Adipocyte (in vitro differentiated cells): ENCODE results near the gene IL18R1.
"Not testable (repeated sequence)": the region's sequence is repeated elsewhere in the genome, so short reads cannot be mapped to it uniquely, and the experiment has no call there.

ENCODE experiments used
- DNase-seq: peaks from one replicate; pipeline ENCODE4 v3.0.0-alpha.2; 2015; ENCODE audit warnings: low read depth
- H3K27me3 ChIP-seq: replicated peaks from 2 replicates; pipeline ENCODE4 v1.7.0; 2013; ENCODE audit warnings: mild to moderate bottlenecking, low read length, moderate library complexity; ENCODE audit not compliant: control insufficient read depth, insufficient read depth
- H3K36me3 ChIP-seq: 2 replicates; pipeline ENCODE4 v1.7.0; 2013; ENCODE audit warnings: low read length, mild to moderate bottlenecking, moderate library complexity; ENCODE audit not compliant: control insufficient read depth, insufficient read depth, severe bottlenecking
- H3K4me1 ChIP-seq: 2 replicates; pipeline ENCODE4 v1.7.0; 2013; ENCODE audit warnings: mild to moderate bottlenecking, low read length, moderate library complexity; ENCODE audit not compliant: control insufficient read depth, insufficient read depth
- H3K4me3 ChIP-seq: 2 replicates; pipeline ENCODE4 v1.7.0; 2013; ENCODE audit warnings: mild to moderate bottlenecking, low read length, moderate library complexity
- H3K9ac ChIP-seq: 2 replicates; pipeline ENCODE4 v1.7.0; 2013; ENCODE audit warnings: mild to moderate bottlenecking, low read length, moderate library complexity
- H3K9me3 ChIP-seq: 2 replicates; pipeline ENCODE4 v1.7.0; 2013; ENCODE audit warnings: mild to moderate bottlenecking, low read length, moderate library complexity; ENCODE audit not compliant: control insufficient read depth

Gene IL18R1

GRCh38 chr2:102355526-102356380 lies at the start of gene IL18R1:
IL18R1 (plus strand) TSS chr2:102355796; CDS start chr2:102362661, 6,865 bp downstream.
- Histone ChIP-seq H3K4me1 (peaks cover 5% of the 10 kb centered on the region), H3K27me3 (peaks cover 9% of the 10 kb centered on the region), H3K36me3 (no peaks in the 10 kb centered on the region), H3K9ac (peak within 1 kb of the TSS; percentile 88), H3K9me3 (no peaks in the 10 kb centered on the region), H3K4me3 (peak within 1 kb of the TSS; percentile 88)
- peak; percentile 92 for DNase-seq

GRCh38 chr2:102306125-102306524 lies 49.5 kb upstream of the IL18R1 start:
- H3K4me3 ChIP-seq = no peak overlapping the region
- peaks cover 5% of the 10 kb centered on the region for H3K27me3 ChIP-seq
- no peak for DNase-seq
- H3K9ac ChIP-seq = no peak overlapping the region
- no peaks in the 10 kb centered on the region for H3K9me3 ChIP-seq
- H3K4me1 ChIP-seq = peaks cover 14% of the 10 kb centered on the region
- H3K36me3 ChIP-seq = no peaks in the 10 kb centered on the region

- no peak within 1 kb of the TSS for H3K4me3 ChIP-seq
- peaks cover 5% of the 10 kb centered on the region for H3K27me3 ChIP-seq
- DNase-seq = no peak
- no peaks in the 10 kb centered on the region for H3K36me3 ChIP-seq
- H3K9me3 ChIP-seq = no peaks in the 10 kb centered on the region
- H3K4me1 ChIP-seq = peaks cover 9% of the 10 kb centered on the region
- no peak within 1 kb of the TSS for H3K9ac ChIP-seq
Observed at GRCh38 chr2:102310964-102311640, 44.5 kb upstream of the IL18R1 start, which contains the start of gene IL1RL1. IL1RL1 (plus strand) TSS chr2:102311563; CDS start chr2:102338265, 26,702 bp downstream.

GRCh38 chr2:102313025-102313424 lies 42.6 kb upstream of the IL18R1 start:
- peaks cover 9% of the 10 kb centered on the region for H3K4me1 ChIP-seq
- no peak for DNase-seq
- peaks cover 5% of the 10 kb centered on the region for H3K27me3 ChIP-seq
- H3K9ac ChIP-seq = no peak overlapping the region
- H3K36me3 ChIP-seq = no peaks in the 10 kb centered on the region
- H3K9me3 ChIP-seq = no peaks in the 10 kb centered on the region
- no peak overlapping the region for H3K4me3 ChIP-seq

- peaks cover 4% of the 10 kb centered on the region for H3K27me3 ChIP-seq
- no peaks in the 10 kb centered on the region for H3K36me3 ChIP-seq
- H3K9ac ChIP-seq = no peak overlapping the region
- peaks cover 9% of the 10 kb centered on the region for H3K4me1 ChIP-seq
- DNase-seq = no peak
- H3K9me3 ChIP-seq = no peaks in the 10 kb centered on the region
- H3K4me3 ChIP-seq = no peak overlapping the region
Observed at GRCh38 chr2:102313471-102313870, 42.1 kb upstream of the IL18R1 start.

GRCh38 chr2:102313950-102314349 lies 41.6 kb upstream of the IL18R1 start:
- Histone ChIP-seq H3K4me1 (peaks cover 9% of the 10 kb centered on the region), H3K9me3 (no peaks in the 10 kb centered on the region), H3K4me3 (no peak overlapping the region), H3K9ac (no peak overlapping the region), H3K36me3 (no peaks in the 10 kb centered on the region), H3K27me3 (peaks cover 3% of the 10 kb centered on the region)
- no peak for DNase-seq

- Histone ChIP-seq H3K36me3 (no peaks in the 10 kb centered on the region), H3K4me3 (no peak overlapping the region), H3K27me3 (peaks cover 3% of the 10 kb centered on the region), H3K9me3 (no peaks in the 10 kb centered on the region), H3K4me1 (peaks cover 9% of the 10 kb centered on the region), H3K9ac (no peak overlapping the region)
- DNase-seq = no peak
Observed at GRCh38 chr2:102315921-102316320, 39.7 kb upstream of the IL18R1 start.

- H3K9ac ChIP-seq = no peak overlapping the region
- H3K9me3 ChIP-seq = no peaks in the 10 kb centered on the region
- H3K4me3 ChIP-seq = no peak overlapping the region
Observed at GRCh38 chr2:102317715-102318114, 37.9 kb upstream of the IL18R1 start.

GRCh38 chr2:102318437-102318836 lies 37.2 kb upstream of the IL18R1 start:
- no peak overlapping the region for H3K9ac ChIP-seq
- peaks cover 3% of the 10 kb centered on the region for H3K27me3 ChIP-seq
- H3K36me3 ChIP-seq = no peaks in the 10 kb centered on the region
- no peaks in the 10 kb centered on the region for H3K9me3 ChIP-seq
- H3K4me3 ChIP-seq = no peak overlapping the region
- no peaks in the 10 kb centered on the region for H3K4me1 ChIP-seq
- DNase-seq = no peak

More at GRCh38 chr2:102317715-102318114, 37.9 kb upstream of the IL18R1 start:
- DNase-seq = no peak
- Histone ChIP-seq H3K27me3 (peaks cover 3% of the 10 kb centered on the region), H3K4me1 (peaks cover 5% of the 10 kb centered on the region), H3K36me3 (no peaks in the 10 kb centered on the region)

GRCh38 chr2:102321941-102322719 lies 33.5 kb upstream of the IL18R1 start:
- Histone ChIP-seq H3K4me1 (no peaks in the 10 kb centered on the region), H3K27me3 (peaks cover 3% of the 10 kb centered on the region), H3K9ac (no peak overlapping the region), H3K4me3 (no peak overlapping the region), H3K36me3 (no peaks in the 10 kb centered on the region), H3K9me3 (no peaks in the 10 kb centered on the region)
- DNase-seq = no peak

GRCh38 chr2:102324914-102325313 lies 30.7 kb upstream of the IL18R1 start:
- H3K9ac ChIP-seq, H3K4me1 ChIP-seq, H3K27me3 ChIP-seq, H3K36me3 ChIP-seq, H3K4me3 ChIP-seq, DNase-seq, H3K9me3 ChIP-seq: not testable (repeated sequence)
